Transverse colon (tissue), 3 donors: ENCODE results near the gene CDK14.

Experiments
- EP300 ChIP-seq: sonication (generic); formaldehyde crosslinking; IDR thresholded peaks from one replicate; pipeline ENCODE4 v1.6.1; 2017; ENCODE audit warnings: antibody characterized with exemption, low read depth
- POLR2A ChIP-seq: fragments of 450-650 bp; IDR thresholded peaks from one replicate; pipeline ENCODE4 v1.6.1; 2016; ENCODE audit warnings: antibody characterized with exemption, mild to moderate bottlenecking, moderate library complexity
- POLR2AphosphoS5 ChIP-seq, 3 donors: sonication (generic); formaldehyde crosslinking; IDR thresholded peaks; one replicate each; pipeline ENCODE4 v1.6.1; 2016; ENCODE audit warnings: antibody characterized with exemption in 3 of 3

DNA sequence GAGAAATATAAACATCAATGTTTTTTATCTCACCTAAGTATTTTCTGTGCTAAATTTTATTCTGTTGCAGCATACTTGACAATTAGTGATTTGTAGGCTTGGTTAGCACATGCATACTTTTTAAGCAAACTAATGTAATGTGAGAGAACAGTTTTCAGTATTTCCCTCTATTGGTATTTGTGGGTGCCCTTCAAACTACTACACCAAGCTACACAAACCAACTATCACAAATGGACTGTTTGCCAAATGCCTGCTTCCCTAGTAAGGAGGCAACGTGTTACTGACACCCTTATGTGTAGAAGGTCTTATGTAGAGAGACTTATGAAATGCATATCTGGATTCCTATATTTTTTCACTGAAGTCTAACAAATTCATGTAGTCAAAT is 569.7 kb downstream of the CDK14 start:
- TF ChIP-seq POLR2A = no peak
- no peak for TF ChIP-seq EP300
- no peak for TF ChIP-seq POLR2AphosphoS5 (IDR thresholded peaks at IDR 0.05)
